ENCODE measurements around the gene TFEC. TPM values are rescaled to one million over a fixed set of nuclear protein-coding genes. Genes with fewer than 3 reads are reported as not detected.
A peak's percentile ranks its signal among the peaks of the same experiment; 100 is the strongest.

Gene TFEC
- 34.8 and 37.0 TPM in 2 replicates for total RNA-seq
- polyA plus RNA-seq = 11.8 and 13.4 TPM in 2 replicates

- DNase-seq (ENCODE audit: low spot score) = no peak
- Histone ChIP-seq H3K4me2 (no peak within 1 kb of the TSS), H3K4me3 (no peak within 1 kb of the TSS), H2AFZ (peak within 1 kb of the TSS; percentile 14), H3K27ac (no peak within 1 kb of the TSS), H3K36me3 (replicated peaks; ENCODE audit: insufficient read depth, low read depth) (no peaks in the 10 kb centered on the region), H3K9me2 (replicated peaks; ENCODE audit: insufficient read depth) (no peaks in the 10 kb centered on the region), H3K9me3 (ENCODE audit: low read depth) (no peaks in the 10 kb centered on the region), H3K79me2 (no peaks in the 10 kb centered on the region), H3K4me1 (ENCODE audit: insufficient read depth) (no peaks in the 10 kb centered on the region), H4K20me1 (ENCODE audit: insufficient read depth, poor library complexity, severe bottlenecking) (no peaks in the 10 kb centered on the region), H3K27me3 (no peaks in the 10 kb centered on the region)
- 48% methylated on average over 3 of the region's 3 CpGs for WGBS (ENCODE audit: low lambda C conversion rate, missing lambda C conversion rate)
- TF ChIP-seq EZH2 (IDR thresholded peaks at IDR 0.05; ENCODE audit: borderline replicate concordance) = no peak
- TF ChIP-seq, protein P1, sequence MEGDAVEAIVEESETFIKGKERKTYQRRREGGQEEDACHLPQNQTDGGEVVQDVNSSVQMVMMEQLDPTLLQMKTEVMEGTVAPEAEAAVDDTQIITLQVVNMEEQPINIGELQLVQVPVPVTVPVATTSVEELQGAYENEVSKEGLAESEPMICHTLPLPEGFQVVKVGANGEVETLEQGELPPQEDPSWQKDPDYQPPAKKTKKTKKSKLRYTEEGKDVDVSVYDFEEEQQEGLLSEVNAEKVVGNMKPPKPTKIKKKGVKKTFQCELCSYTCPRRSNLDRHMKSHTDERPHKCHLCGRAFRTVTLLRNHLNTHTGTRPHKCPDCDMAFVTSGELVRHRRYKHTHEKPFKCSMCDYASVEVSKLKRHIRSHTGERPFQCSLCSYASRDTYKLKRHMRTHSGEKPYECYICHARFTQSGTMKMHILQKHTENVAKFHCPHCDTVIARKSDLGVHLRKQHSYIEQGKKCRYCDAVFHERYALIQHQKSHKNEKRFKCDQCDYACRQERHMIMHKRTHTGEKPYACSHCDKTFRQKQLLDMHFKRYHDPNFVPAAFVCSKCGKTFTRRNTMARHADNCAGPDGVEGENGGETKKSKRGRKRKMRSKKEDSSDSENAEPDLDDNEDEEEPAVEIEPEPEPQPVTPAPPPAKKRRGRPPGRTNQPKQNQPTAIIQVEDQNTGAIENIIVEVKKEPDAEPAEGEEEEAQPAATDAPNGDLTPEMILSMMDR (IDR thresholded peaks at IDR 0.05; ENCODE audit: poor library complexity) = no peak
- no peak for TF ChIP-seq EZH2phosphoT487 (IDR thresholded peaks at IDR 0.05; ENCODE audit: low read depth, severe bottlenecking, unreplicated experiment)
Observed at GRCh38 chr7:116030651-116031276, at the start of gene TFEC. Gene TFEC, minus strand, starts transcription at chr7:116030763. Its CDS starts 46,322 bp downstream, at chr7:115984441.

GRCh38 chr7:116075351-116076145, 45.0 kb upstream of the TFEC start:
- DNase-seq (ENCODE audit: low spot score) = no peak
- H4K20me1 ChIP-seq (ENCODE audit: insufficient read depth, poor library complexity, severe bottlenecking) = no peaks in the 10 kb centered on the region
- no peaks in the 10 kb centered on the region for H3K79me2 ChIP-seq
- H3K9me2 ChIP-seq (replicated peaks; ENCODE audit: insufficient read depth) = no peaks in the 10 kb centered on the region
- H3K4me2 ChIP-seq = no peak overlapping the region
- H3K36me3 ChIP-seq (replicated peaks; ENCODE audit: insufficient read depth, low read depth) = no peaks in the 10 kb centered on the region
- H3K27ac ChIP-seq = no peak overlapping the region
- H3K4me3 ChIP-seq = no peak overlapping the region
- H2AFZ ChIP-seq = no peak overlapping the region
- TF ChIP-seq EZH2phosphoT487 (IDR thresholded peaks at IDR 0.05; ENCODE audit: low read depth, severe bottlenecking, unreplicated experiment) = no peak
- no peak for TF ChIP-seq EZH2 (IDR thresholded peaks at IDR 0.05; ENCODE audit: borderline replicate concordance)
- TF ChIP-seq, protein P1 (IDR thresholded peaks at IDR 0.05; ENCODE audit: poor library complexity) = no peak
- no peaks in the 10 kb centered on the region for H3K27me3 ChIP-seq
- no peaks in the 10 kb centered on the region for H3K9me3 ChIP-seq (ENCODE audit: low read depth)
- H3K4me1 ChIP-seq (ENCODE audit: insufficient read depth) = no peaks in the 10 kb centered on the region
- WGBS (ENCODE audit: low lambda C conversion rate, missing lambda C conversion rate) = 85% methylated on average over 5 of the region's 5 CpGs

DNA sequence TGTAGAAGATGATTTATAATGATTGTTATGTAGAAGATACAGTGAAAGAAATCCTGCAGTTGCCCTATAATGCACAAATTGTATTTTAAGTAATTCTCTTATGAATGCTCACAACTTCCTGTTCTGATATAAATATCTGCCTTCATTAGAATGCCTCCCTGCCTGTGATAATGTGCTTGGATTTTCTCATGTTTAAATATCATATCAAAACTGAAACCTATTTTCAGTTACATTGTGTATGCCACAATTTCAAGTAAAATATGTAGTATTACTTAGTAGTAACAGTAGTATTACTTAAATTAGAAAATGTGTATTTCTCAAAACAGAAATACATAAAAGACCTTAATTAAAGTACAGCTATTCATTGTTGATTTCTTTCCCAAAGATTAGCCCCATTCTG, 41.1 kb upstream of the TFEC start:
- Histone ChIP-seq H3K4me1 (ENCODE audit: insufficient read depth) (no peaks in the 10 kb centered on the region), H3K9me3 (ENCODE audit: low read depth) (no peaks in the 10 kb centered on the region)

More for the DNA sequence above, 41.1 kb upstream of the TFEC start:
- Histone ChIP-seq H3K36me3 (replicated peaks; ENCODE audit: insufficient read depth, low read depth) (no peaks in the 10 kb centered on the region), H3K27ac (no peak overlapping the region), H3K79me2 (no peaks in the 10 kb centered on the region), H3K27me3 (no peaks in the 10 kb centered on the region), H3K9me2 (replicated peaks; ENCODE audit: insufficient read depth) (no peaks in the 10 kb centered on the region), H4K20me1 (ENCODE audit: insufficient read depth, poor library complexity, severe bottlenecking) (no peaks in the 10 kb centered on the region), H2AFZ (no peak overlapping the region), H3K4me2 (no peak overlapping the region), H3K4me3 (no peak overlapping the region)
- TF ChIP-seq EZH2 (IDR thresholded peaks at IDR 0.05; ENCODE audit: borderline replicate concordance) (no peak), EZH2phosphoT487 (IDR thresholded peaks at IDR 0.05; ENCODE audit: low read depth, severe bottlenecking, unreplicated experiment) (no peak)
- TF ChIP-seq, protein P1 (IDR thresholded peaks at IDR 0.05; ENCODE audit: poor library complexity) = no peak
- no peak for DNase-seq (ENCODE audit: low spot score)

All from hepatocyte (in vitro differentiated cells).